Fibroblast of skin of abdomen (primary cell): ENCODE results near the gene NRXN3.

Source experiments
- DNase-seq: peaks from one replicate; pipeline ENCODE4 v3.0.0-alpha.2; 2013

NRXN3 gene

GRCh38 chr14:79791055-79791732, 1621.0 kb downstream of the NRXN3 start:
- DNase-seq = no peak

- no peak for DNase-seq
Observed at GRCh38 chr14:79802093-79802492, 1631.9 kb downstream of the NRXN3 start.

GRCh38 chr14:79805636-79806035, 1635.5 kb downstream of the NRXN3 start:
- no peak for DNase-seq

GRCh38 chr14:79809849-79810612, 1639.9 kb downstream of the NRXN3 start:
- DNase-seq = peak; percentile 24

GRCh38 chr14:79820866-79821535, 1650.8 kb downstream of the NRXN3 start:
- DNase-seq = no peak

- DNase-seq = no peak
Observed at GRCh38 chr14:79822034-79822433, 1651.9 kb downstream of the NRXN3 start.

DNA sequence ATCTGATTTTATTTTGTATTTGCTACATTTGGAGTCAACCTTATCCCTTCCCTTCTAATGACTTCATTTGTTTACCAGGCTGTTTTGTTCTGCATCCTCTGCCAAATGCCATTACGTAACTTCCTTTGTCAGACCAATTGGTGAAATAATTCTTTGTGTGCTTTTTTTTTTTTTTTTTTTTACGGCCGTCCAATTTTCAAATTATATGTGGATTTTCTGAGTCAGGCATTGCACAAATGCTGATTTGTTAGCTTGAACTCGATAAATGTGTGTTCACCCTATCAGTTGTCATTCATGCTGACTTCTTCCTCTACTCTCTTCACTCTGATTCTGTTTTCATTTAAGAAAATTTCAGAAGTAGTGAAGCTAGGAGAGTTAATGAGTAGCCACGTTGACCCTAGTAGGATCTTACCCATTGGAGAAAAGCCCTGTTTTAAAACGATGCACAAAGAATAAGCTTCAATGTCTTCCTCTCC, 1654.9 kb downstream of the NRXN3 start:
- DNase-seq = no peak

DNA sequence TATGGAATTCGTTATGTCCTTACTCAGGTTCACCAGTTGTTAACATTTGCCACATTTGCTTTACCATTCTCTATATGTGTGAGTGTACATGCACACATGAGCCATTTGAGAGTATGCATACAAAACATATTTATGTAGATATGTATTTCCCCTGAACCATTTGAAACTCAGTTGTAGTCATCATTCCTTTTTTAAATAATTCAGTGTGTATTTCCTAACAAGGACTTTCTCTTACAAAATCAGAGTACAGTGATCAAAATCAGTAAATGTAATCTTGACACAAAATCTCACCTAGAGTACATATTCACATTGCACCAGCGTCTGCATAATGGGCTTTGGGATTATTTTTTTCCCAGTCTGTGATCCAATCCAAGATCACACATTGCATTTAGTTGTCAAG, 1656.2 kb downstream of the NRXN3 start:
- no peak for DNase-seq

- no peak for DNase-seq
Observed at GRCh38 chr14:79829405-79830166, 1659.4 kb downstream of the NRXN3 start.

DNA sequence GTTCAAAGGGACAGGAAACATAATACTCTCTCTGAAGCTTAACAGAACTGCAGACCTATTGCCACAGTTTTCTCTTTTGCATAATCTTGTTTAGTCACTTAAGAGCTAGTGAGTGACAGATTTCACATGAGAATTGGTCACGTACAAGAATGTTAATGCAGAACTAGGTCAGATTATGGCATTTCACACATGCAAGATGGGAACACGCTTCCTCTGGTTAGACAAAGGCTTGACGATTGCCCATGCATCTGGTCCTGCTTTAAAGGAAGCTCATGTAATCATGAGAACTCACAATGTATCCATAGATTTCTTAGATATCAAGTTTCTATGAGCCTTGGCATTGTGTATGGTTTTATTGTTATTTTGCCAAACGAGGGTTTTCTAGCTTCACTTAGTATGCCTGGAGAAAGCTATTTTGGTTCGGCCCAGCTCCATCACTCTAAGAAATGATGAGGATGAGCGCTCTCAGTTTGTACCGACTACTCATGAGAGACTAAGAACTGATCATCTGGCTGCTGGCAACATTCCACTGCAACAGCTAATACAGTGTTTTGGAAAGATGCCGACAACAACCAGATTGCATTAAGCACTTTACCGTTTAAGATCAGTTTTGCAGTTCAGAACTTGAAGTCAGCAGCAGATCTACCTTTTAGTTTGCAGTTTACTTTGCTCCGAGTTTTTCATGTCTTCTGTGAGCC, 1661.2 kb downstream of the NRXN3 start:
- DNase-seq = peak; percentile 77

DNA sequence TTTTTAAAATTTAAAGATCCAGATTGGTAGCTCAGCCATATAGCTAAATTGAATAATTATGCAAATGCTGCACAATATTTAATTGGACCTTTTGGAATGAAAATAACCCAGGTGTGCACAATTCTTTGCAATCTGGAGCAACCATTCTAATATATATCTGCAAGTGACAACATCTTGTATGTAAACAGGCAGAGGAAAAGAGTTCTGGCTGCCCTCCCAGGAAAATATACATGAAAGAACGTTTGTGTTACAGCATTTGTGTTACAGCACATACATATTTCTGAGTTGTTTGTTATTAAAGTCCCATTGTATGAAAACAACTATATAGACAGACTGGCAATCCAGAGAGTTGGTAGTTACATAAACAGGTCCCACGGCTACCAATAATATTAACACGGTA, 1663.6 kb downstream of the NRXN3 start:
- DNase-seq = no peak

GRCh38 chr14:79834868-79835267, 1664.7 kb downstream of the NRXN3 start:
- DNase-seq = no peak

GRCh38 chr14:79836577-79836976, 1666.4 kb downstream of the NRXN3 start:
- DNase-seq = no peak

DNA sequence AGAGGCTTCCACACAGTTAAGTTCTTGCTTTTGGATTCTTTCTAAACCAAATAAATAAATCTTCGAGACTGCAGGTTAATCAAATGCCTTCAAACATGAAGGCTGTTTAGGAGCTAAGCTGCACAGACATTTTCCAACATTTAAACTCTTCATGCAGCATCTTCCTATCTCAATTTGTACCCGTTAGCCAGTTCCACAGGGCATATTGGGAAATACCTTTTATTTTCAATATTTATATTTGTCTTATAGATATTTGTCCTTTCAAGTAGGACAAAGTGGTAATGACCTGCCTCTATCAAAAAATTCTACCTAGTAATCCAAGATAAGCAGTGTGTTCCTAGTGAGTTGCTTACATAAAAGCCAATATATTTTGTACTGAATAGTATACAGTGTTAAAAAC, 1667.5 kb downstream of the NRXN3 start:
- DNase-seq = no peak

DNA sequence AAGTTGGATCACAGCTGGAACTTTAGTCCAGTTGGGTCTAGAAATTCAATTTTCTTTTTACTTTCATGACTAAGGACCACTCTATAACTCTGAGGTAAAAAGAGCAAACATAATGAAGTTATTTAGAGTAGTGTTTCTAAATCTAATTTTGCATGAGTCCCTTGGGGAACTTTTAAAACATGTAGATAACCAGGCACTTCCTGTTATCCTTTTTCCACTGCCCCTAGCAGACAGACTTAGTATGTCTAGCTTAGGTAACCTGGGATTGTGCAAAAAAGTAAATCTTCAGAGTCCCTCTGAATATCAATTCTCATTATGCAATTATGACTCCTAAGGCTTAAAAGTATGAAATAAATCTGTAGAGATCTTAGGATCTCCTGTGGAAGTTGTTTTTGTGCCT, 1669.9 kb downstream of the NRXN3 start:
- DNase-seq = no peak

GRCh38 chr14:79840831-79841230, 1670.7 kb downstream of the NRXN3 start:
- DNase-seq = no peak

DNA sequence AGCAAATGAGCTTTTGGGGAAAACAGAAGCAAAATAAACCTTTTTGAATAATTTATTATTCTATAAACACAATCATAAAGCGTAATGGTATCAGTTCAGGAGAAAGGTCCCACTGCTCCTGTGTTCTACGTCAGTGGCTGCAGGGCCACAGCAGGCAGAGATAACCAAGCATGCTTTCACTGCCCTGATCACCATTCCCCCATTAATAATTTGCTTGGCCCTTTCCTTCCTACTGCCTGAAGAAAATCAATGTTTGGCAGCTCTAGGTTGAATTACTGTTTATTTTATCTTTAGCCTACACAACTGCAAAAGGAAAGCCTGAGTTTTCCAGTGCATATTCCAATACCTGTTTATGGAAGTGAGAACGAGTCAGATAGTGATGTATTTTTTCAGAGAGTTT, 1671.3 kb downstream of the NRXN3 start:
- no peak for DNase-seq

DNA sequence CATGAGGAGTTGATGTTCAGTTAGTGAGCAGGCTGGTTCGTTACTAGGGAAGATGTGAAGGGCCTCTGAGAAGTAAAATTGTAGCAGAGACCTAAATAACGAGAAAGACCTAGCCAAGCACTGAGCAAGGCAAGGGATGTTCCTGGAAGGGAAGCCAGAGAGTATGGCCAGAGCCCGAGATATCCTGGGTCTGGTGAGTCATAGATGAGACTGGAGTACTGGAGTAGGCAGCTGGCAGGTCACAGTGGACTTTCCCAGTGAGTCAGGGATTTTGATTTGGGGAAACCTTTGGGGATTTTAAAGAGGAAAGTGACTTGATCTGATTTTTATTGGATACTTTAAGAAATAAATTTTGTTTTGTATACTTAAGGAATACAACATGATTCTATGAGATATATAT, 1672.1 kb downstream of the NRXN3 start:
- peak; percentile 61 for DNase-seq

GRCh38 chr14:79852950-79853744, 1683.0 kb downstream of the NRXN3 start:
- no peak for DNase-seq

DNA sequence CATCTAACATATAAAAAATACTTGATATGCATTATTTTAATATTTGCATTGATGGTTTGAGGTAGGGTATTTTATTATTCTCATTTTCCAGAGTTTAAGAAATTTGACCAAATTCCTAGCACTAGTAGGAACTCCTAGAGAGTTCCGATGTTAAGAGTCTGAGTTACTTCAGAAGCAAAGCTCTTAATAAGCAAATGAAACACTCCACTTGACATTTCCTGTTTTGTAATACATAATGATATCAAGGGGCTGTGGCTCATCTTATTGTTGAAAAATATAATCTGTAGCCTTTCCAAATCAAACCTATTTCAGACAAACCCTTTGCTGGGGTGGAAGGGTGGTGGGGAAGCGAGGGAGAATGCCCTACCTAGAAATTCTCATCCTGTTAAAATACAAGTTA, 1685.6 kb downstream of the NRXN3 start:
- DNase-seq = no peak

GRCh38 chr14:79856381-79856780, 1686.2 kb downstream of the NRXN3 start:
- DNase-seq = peak; percentile 26
